HepG2 (cell line): ENCODE results near the gene NEURL1B. TPM values are rescaled to one million over a fixed set of nuclear protein-coding genes. Genes with fewer than 3 reads are reported as not detected.

ENCODE experiments used
- ATAC-seq: fragments of 200-7000 bp; cut with Tn5 transposase; 3 replicates; pipeline ENCODE4 v1.9.1; 2020; ENCODE audit warnings: mild to moderate bottlenecking, moderate library complexity
- BruUV-seq: library from RNA; stranded (reverse); fragments of 400-500 nt; replicated peaks from 2 replicates; lab custom pipeline; 2021; lab: Mats Ljungman, UMichigan
- CTCF ChIA-PET: fragments of 300-600 bp; formaldehyde crosslinking; extraction: SDS; loops from one replicate; lab custom pipeline; 2021; ENCODE audit warnings: low total read pairs, inconsistent platforms, low intra/inter-chr PET ratio; lab: Yijun Ruan, JAX
- POLR2A ChIA-PET: fragments of 350-600 bp; sonication (Branson Sonifier 250); formaldehyde crosslinking; loops from one replicate; lab custom pipeline; 2020; ENCODE audit warnings: antibody characterized with exemption, inconsistent platforms; lab: Yijun Ruan, JAX
- DNase-seq: peaks from one replicate; pipeline ENCODE4 v3.0.0-alpha.2; 2015; ENCODE audit warnings: low spot score
- FAIRE-seq: peaks from 3 replicates; lab custom pipeline; 2011; peaks lifted over from hg19 to GRCh38; lab: Jason Lieb, UNC
- H2AFZ ChIP-seq: one replicate; pipeline ENCODE4 v1.6.1; 2011; ENCODE audit warnings: low read length, inconsistent platforms
- H3K27ac ChIP-seq: fragments of 300-600 bp; 3 replicates; pipeline ENCODE4 v1.8.0; 2011; ENCODE audit warnings: mixed run types, mild to moderate bottlenecking, mixed read lengths, low read length, inconsistent platforms; ENCODE audit not compliant: insufficient read depth; ENCODE audit errors: extremely low read length
- H3K27me3 ChIP-seq, 2 experiments: fragments of 200-600 bp in 1 of 2; 2 replicates in 1 of 2; 3 replicates in 1 of 2; pipeline versions ENCODE4 v1.6.0 to v1.8.0; 2011; ENCODE audit warnings: low read length in 2 of 2, mild to moderate bottlenecking in 2 of 2, moderate library complexity in 2 of 2, inconsistent platforms in 1 of 2; ENCODE audit not compliant: insufficient read depth in 2 of 2, control insufficient read depth in 1 of 2
- H3K36me3 ChIP-seq, 2 experiments: fragments of 200-600 bp in 1 of 2; replicated peaks in 1 of 2; 2 replicates in 1 of 2; 3 replicates in 1 of 2; pipeline versions ENCODE4 v1.5.1 to v1.8.0; 2011; ENCODE audit warnings: low read length in 2 of 2, inconsistent platforms in 1 of 2; ENCODE audit not compliant: insufficient read depth in 2 of 2, control insufficient read depth in 1 of 2
- H3K4me1 ChIP-seq: 2 replicates; pipeline ENCODE4 v1.5.1; 2012; ENCODE audit warnings: low read length, inconsistent platforms; ENCODE audit not compliant: insufficient read depth
- H3K4me2 ChIP-seq: 2 replicates; pipeline ENCODE4 v1.6.0; 2011; ENCODE audit warnings: low read depth, low read length, inconsistent platforms
- H3K4me3 ChIP-seq, 3 experiments: fragments of 200-600 bp in 1 of 3; sonication (generic), shearing (Covaris generic) in 1 of 3; replicated peaks in 1 of 3; 2 replicates each; pipeline ENCODE4 v1.5.1; 2011 to 2016; ENCODE audit warnings: low read length in 3 of 3, inconsistent platforms in 2 of 3, low read depth in 2 of 3, mild to moderate bottlenecking in 2 of 3, control low read depth in 1 of 3, mixed read lengths in 1 of 3; ENCODE audit not compliant: insufficient read depth in 1 of 3
- H3K79me2 ChIP-seq: one replicate; pipeline ENCODE4 v1.6.1; 2011; ENCODE audit warnings: low read length, inconsistent platforms; ENCODE audit not compliant: insufficient read depth
- H3K9ac ChIP-seq: 2 replicates; pipeline ENCODE4 v1.6.0; 2011; ENCODE audit warnings: mild to moderate bottlenecking, low read depth, low read length, inconsistent platforms; ENCODE audit not compliant: insufficient read depth
- H3K9me3 ChIP-seq: 2 replicates; pipeline ENCODE4 v1.5.1; 2012; ENCODE audit warnings: mild to moderate bottlenecking, low read length
- H4K20me1 ChIP-seq: 2 replicates; pipeline ENCODE4 v1.6.0; 2011; ENCODE audit warnings: inconsistent platforms, mild to moderate bottlenecking, low read length, moderate library complexity; ENCODE audit not compliant: insufficient read depth
- DBP ChIP-seq: sonication (generic); formaldehyde crosslinking; IDR thresholded peaks from 2 replicates; pipeline ENCODE4 v1.4.0; 2020; ENCODE audit warnings: missing genetic modification reagents; ENCODE audit errors: not compliant biosample characterization
- ERF ChIP-seq: IDR thresholded peaks from 2 replicates; pipeline ENCODE4 v1.6.1; 2018; ENCODE audit warnings: missing biosample characterization, missing genetic modification reagents
- FOXM1 ChIP-seq: sonication (generic); formaldehyde crosslinking; IDR thresholded peaks from 2 replicates; pipeline ENCODE4 v1.5.0; 2020; ENCODE audit warnings: missing genetic modification reagents
- JUND ChIP-seq: sonication (generic); formaldehyde crosslinking; IDR thresholded peaks from 2 replicates; pipeline ENCODE4 v1.8.0; 2022; ENCODE audit warnings: mild to moderate bottlenecking, missing genetic modification reagents
- NFIB ChIP-seq: sonication (generic); formaldehyde crosslinking; IDR thresholded peaks from 2 replicates; pipeline ENCODE4 v1.9.0; 2021; ENCODE audit warnings: missing genetic modification reagents, mild to moderate bottlenecking, borderline replicate concordance
- PHF21A ChIP-seq: sonication (generic); formaldehyde crosslinking; IDR thresholded peaks from 2 replicates; pipeline ENCODE4 v1.5.0; 2020; ENCODE audit warnings: mild to moderate bottlenecking, missing genetic modification reagents
- POLR2A ChIP-seq, 2 experiments: IDR thresholded peaks; 2 replicates each; pipeline ENCODE4 v1.6.1; 2011; ENCODE audit warnings: low read depth in 2 of 2, low read length in 2 of 2, mild to moderate bottlenecking in 1 of 2, moderate library complexity in 1 of 2; ENCODE audit not compliant: insufficient read depth in 1 of 2
- PRDM10 ChIP-seq: sonication (generic); formaldehyde crosslinking; IDR thresholded peaks from 2 replicates; pipeline ENCODE4 v1.4.0; 2020; ENCODE audit warnings: low read depth, missing genetic modification reagents
- SSRP1 ChIP-seq: IDR thresholded peaks from 2 replicates; pipeline ENCODE4 v1.6.1; 2016; ENCODE audit warnings: control low read depth
- TBX3 ChIP-seq: fragments of 450-650 bp; IDR thresholded peaks from 2 replicates; pipeline ENCODE4 v1.6.1; 2017; ENCODE audit warnings: antibody characterized with exemption, mild to moderate bottlenecking, inconsistent platforms, borderline replicate concordance
- ZKSCAN8 ChIP-seq: IDR thresholded peaks from 2 replicates; pipeline ENCODE4 v1.6.1; 2016; ENCODE audit warnings: borderline replicate concordance, missing genetic modification reagents, missing compliant biosample characterization
- ZNF329 ChIP-seq: sonication (generic); formaldehyde crosslinking; IDR thresholded peaks from 2 replicates; pipeline ENCODE4 v1.9.0; 2021; ENCODE audit warnings: low read depth, mild to moderate bottlenecking, missing genetic modification reagents
- ZNF460 ChIP-seq: sonication (generic); formaldehyde crosslinking; IDR thresholded peaks from 2 replicates; pipeline ENCODE4 v1.5.1; 2020; ENCODE audit warnings: missing genetic modification reagents, mild to moderate bottlenecking, borderline replicate concordance
- ZNF503 ChIP-seq: sonication (generic); formaldehyde crosslinking; IDR thresholded peaks from 2 replicates; pipeline ENCODE4 v1.4.0; 2020; ENCODE audit warnings: missing genetic modification reagents
- ZNF639 ChIP-seq: conservative IDR thresholded peaks from 2 replicates; pipeline ENCODE4 v1.6.1; 2018; ENCODE audit warnings: missing genetic modification reagents
- ZNF768 ChIP-seq: sonication (generic); formaldehyde crosslinking; IDR thresholded peaks from 2 replicates; pipeline ENCODE4 v1.4.0; 2020; ENCODE audit warnings: missing genetic modification reagents
- ZNF775 ChIP-seq: sonication (generic); formaldehyde crosslinking; IDR thresholded peaks from 2 replicates; pipeline ENCODE4 v1.4.0; 2020; ENCODE audit warnings: missing genetic modification reagents, mild to moderate bottlenecking, moderate library complexity, borderline replicate concordance
- WGBS: methylation state at CpG from one replicate; pipeline ENCODE4 v1.1.6; 2017; ENCODE audit warnings: low lambda C conversion rate; 5-methylcytosine and 5-hydroxymethylcytosine counted together
- in situ Hi-C: cut with HindIII; loops from 2 replicates; pipeline ENCODE4 v1.10.0; 2017; ENCODE audit warnings: low pct_unique_long_range_greater_than_20kb; ENCODE audit not compliant: extremely low pct_ligation_motif_present
- intact Hi-C: fragments of 100-400 bp; cut with micrococcal nuclease; formaldehyde crosslinking; loops from one replicate; pipeline ENCODE4 v1.10.0; 2022; ENCODE audit not compliant: unreplicated experiment
- polyA plus RNA-seq, 8 experiments: library from polyadenylated mRNA; depleted of rRNA in 3 of 8; stranded (reverse) in 7 of 8; unstranded in 1 of 8; fragments of >200 nt; fragmentation: Illumina TruSeq in 4 of 8; extraction: Trizol in 4 of 8; gene quantifications; 2 replicates each; pipeline versions ENCODE4 v1.2.1 to v1.2.3, GENCODE V29; 2011 to 2016; ENCODE audit warnings: low read depth in 4 of 8, missing spikeins in 1 of 8, mixed read lengths in 1 of 8; ENCODE audit not compliant: insufficient read depth in 1 of 8
- total RNA-seq, 5 experiments: library from RNA; depleted of rRNA; stranded (reverse); fragments of >200 nt; fragmentation: Illumina TruSeq; extraction: Trizol; gene quantifications; 2 replicates each; pipeline ENCODE4 v1.2.3, GENCODE V29; 2016; ENCODE audit warnings: low read depth in 1 of 5

Gene NEURL1B
- total and polyA plus RNA-seq, 2 of the 13 experiments (the other 11 are each of a cell fraction or from before 2014, with no cell fraction given) = 0.09 to 0.13 TPM

GRCh38 chr5:172598251-172599203 is 42.5 kb upstream of the NEURL1B start:
- Histone ChIP-seq H4K20me1 (no peaks in the 10 kb centered on the region), H3K27me3 (peaks cover 4 to 17% of the 10 kb centered on the region in 2 experiments; a peak in 3 of 5 replicates), H3K4me3 (no peak overlapping the region), H3K36me3 (no peaks in the 10 kb centered on the region), H3K9me3 (no peaks in the 10 kb centered on the region), H3K4me1 (no peaks in the 10 kb centered on the region), H3K79me2 (no peaks in the 10 kb centered on the region), H3K4me2 (no peak overlapping the region), H3K27ac (no peak overlapping the region), H3K9ac (no peak overlapping the region), H2AFZ (no peak overlapping the region)
- no peak for FAIRE-seq
- 20% methylated on average over 11 of the region's 18 CpGs for whole genome bisulfite sequencing
- CTCF ChIA-PET = no interaction called here
- ATAC-seq = no peak
- POLR2A ChIA-PET = no interaction called here
- BruUV-seq = no TSS peak
- no peak for DNase-seq
- intact Hi-C loops = no loop called here
- in situ Hi-C loops = no loop called here
- no peak for TF ChIP-seq ZNF639 (CRISPR knock-in tag)
- no peak for TF ChIP-seq ZNF775 (CRISPR knock-in tag)
- TF ChIP-seq DBP = no peak
- no peak for TF ChIP-seq TBX3
- no peak for TF ChIP-seq JUND (CRISPR knock-in tag)
- no peak for TF ChIP-seq POLR2A (IDR thresholded peaks at IDR 0.05; ENCODE audit: insufficient read depth in 1 of 2, low read depth in 2 of 2, low read length in 2 of 2)
- TF ChIP-seq ZNF460 (CRISPR knock-in tag) = no peak
- TF ChIP-seq ERF (CRISPR knock-in tag) = no peak
- no peak for TF ChIP-seq ZNF768 (CRISPR knock-in tag)
- TF ChIP-seq ZNF329 (CRISPR knock-in tag) = no peak
- TF ChIP-seq SSRP1 (CRISPR knock-in tag) = no peak
- TF ChIP-seq FOXM1 (CRISPR knock-in tag) = no peak
- no peak for TF ChIP-seq NFIB (CRISPR knock-in tag)
- no peak for TF ChIP-seq PHF21A (CRISPR knock-in tag)
- TF ChIP-seq PRDM10 = no peak
- no peak for TF ChIP-seq ZNF503 (CRISPR knock-in tag)
- no peak for TF ChIP-seq ZKSCAN8
